ENCODE results near the gene RAB40C. TPM values are rescaled to one million over a fixed set of nuclear protein-coding genes. Genes with fewer than 3 reads are reported as not detected.

RAB40C gene
- total RNA-seq, 2 experiments from 2014 or later, result 10.1 to 10.6 TPM

DNA sequence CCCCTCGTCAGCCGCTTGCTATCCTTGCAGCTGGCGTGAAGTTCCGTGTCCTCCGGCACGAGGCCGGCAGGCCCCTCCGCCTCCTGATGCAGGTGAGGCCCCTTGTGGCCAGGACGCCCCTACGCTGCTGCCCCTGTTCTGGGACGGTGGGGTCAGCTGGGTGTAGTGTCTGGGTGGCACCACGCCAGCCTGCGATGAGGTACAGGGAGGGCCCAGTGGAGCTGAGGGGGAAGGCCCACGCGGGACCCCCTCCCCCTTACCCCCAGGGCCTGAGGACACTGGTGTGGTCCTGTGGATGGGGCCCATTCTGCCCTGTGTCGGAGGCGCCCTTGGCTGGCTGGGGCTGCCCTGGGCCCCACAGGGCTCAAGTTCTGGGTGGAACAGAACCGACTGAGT, 7.7 kb upstream of the RAB40C start:
- Mint-ChIP-seq H3K27me3 (no peaks in the 10 kb centered on the region), H3K4me3 (no peak overlapping the region), H3K27ac (no peak overlapping the region), H3K9me3 (no peaks in the 10 kb centered on the region), H3K4me1 (ENCODE audit: low read depth) (peaks cover 2% of the 10 kb centered on the region), H3K36me3 (no peaks in the 10 kb centered on the region)
- no peak for DNase-seq
- POLR2A ChIA-PET, result no interaction called here
- CTCF ChIA-PET, result no interaction called here
- intact Hi-C loops (cut with micrococcal nuclease), result no loop called here

GRCh38 chr16:582614-583331, 7.1 kb upstream of the RAB40C start:
- POLR2A ChIA-PET, result no interaction called here
- Mint-ChIP-seq H3K27ac (no peak overlapping the region), H3K27me3 (no peaks in the 10 kb centered on the region), H3K9me3 (no peaks in the 10 kb centered on the region), H3K36me3 (peaks cover 2% of the 10 kb centered on the region), H3K4me3 (no peak overlapping the region), H3K4me1 (ENCODE audit: low read depth) (peaks cover 6% of the 10 kb centered on the region)
- intact Hi-C loops (cut with micrococcal nuclease), result no loop called here
- CTCF ChIA-PET, result interaction anchor here (0.6 kb wide), 1 partner anchor 57 kb away, joined by 3 read pairs; no protein-coding TSS in a partner anchor
- DNase-seq, result no peak

DNA sequence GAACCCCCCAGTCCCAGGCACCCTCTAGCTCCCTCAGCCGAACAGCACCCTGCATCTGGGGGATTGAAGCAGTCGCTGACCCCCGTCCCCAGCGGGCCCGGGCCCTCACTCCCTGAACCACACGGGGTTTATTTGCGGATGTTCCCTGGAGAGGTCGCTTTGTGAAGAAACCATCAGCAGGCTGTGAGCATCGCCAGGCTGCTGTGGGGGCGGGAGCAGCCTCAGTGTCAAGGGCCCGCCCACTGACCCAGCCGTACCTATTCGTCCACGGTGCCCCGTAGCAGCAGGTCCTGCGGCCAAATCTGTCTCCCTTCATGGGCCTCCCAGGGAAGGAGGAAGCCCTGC, 6.4 kb upstream of the RAB40C start:
- Mint-ChIP-seq H3K36me3 (peaks cover 5% of the 10 kb centered on the region), H3K27me3 (no peaks in the 10 kb centered on the region), H3K4me3 (no peak overlapping the region), H3K9me3 (no peaks in the 10 kb centered on the region), H3K4me1 (ENCODE audit: low read depth) (peaks cover 10% of the 10 kb centered on the region), H3K27ac (no peak overlapping the region)
- CTCF ChIA-PET, result interaction anchor here (0.6 kb wide), 1 partner anchor 56 kb away, joined by 3 read pairs; no protein-coding TSS in a partner anchor
- DNase-seq, result no peak
- intact Hi-C loops (cut with micrococcal nuclease), result no loop called here
- POLR2A ChIA-PET, result no interaction called here

GRCh38 chr16:583815-584591, 5.9 kb upstream of the RAB40C start:
- POLR2A ChIA-PET, result no interaction called here
- no peaks in the 10 kb centered on the region for H3K9me3 Mint-ChIP-seq
- no peak for DNase-seq
- peaks cover 10% of the 10 kb centered on the region for H3K4me1 Mint-ChIP-seq (ENCODE audit: low read depth)
- CTCF ChIA-PET, result no interaction called here
- no peaks in the 10 kb centered on the region for H3K27me3 Mint-ChIP-seq
- H3K4me3 Mint-ChIP-seq, result no peak overlapping the region
- intact Hi-C loops (cut with micrococcal nuclease), result no loop called here
- no peak overlapping the region for H3K27ac Mint-ChIP-seq
- peaks cover 8% of the 10 kb centered on the region for H3K36me3 Mint-ChIP-seq

DNA sequence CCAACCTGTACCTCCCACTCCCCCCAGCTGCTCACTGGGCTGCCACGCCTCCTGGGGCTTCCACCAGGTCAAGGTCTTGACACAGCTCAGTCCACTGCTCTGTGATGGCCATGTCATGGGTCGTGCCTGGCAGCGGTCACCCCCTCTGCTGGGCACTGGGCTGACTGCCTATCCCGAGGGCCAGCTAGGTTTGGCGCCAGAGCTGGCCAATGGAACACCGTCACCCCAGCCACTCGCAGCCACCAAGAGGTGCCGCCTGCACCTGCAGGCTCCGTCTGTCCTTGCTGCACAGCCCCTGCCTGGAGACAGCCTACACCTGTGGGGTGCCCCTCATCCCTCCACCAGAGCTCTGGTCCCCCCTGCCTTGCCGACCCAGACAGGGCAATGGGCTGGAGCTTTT, 4.5 kb upstream of the RAB40C start:
- Mint-ChIP-seq H3K4me3 (no peak overlapping the region), H3K27me3 (no peaks in the 10 kb centered on the region), H3K27ac (no peak overlapping the region), H3K36me3 (peaks cover 8% of the 10 kb centered on the region), H3K4me1 (ENCODE audit: low read depth) (peaks cover 10% of the 10 kb centered on the region), H3K9me3 (no peaks in the 10 kb centered on the region)
- DNase-seq, result no peak
- ChIA-PET CTCF (interaction anchor here (0.6 kb wide), 1 partner anchor 39 kb away, joined by 3 read pairs; no protein-coding TSS in a partner anchor), POLR2A (no interaction called here)
- intact Hi-C loops (cut with micrococcal nuclease), result loop anchor here (5.0 kb wide), 1 partner anchor 97 kb away; the partner anchor contains the start of genes JMJD8 and STUB1

DNA sequence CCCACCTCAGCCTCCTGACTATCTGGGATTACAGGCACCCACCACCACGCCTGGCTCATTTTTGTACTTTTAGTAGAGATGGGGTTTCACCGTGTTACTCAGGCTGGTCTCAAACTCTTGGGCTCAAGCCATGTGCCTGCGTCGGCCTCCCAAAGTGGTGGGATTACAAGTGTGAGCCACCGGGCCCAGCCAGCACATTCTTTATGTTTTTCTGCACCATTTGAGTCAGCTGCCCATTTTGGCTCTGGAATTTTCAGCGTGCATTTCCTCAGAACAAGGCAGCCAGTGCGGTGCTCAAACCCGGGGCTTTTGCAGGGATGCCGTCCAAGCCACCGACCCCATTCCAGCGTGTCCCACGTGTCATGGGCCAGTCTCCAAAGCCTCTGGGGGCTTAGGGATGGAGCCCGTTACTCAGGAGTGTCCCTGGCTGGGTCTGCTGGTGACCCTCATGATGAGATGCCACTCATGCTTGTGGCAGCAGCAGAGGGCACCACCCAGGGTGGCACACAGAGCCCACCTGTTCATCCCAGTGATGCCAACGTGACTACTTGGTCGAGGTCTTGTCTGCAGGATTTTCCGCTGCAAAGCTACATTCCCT, 3.7 kb upstream of the RAB40C start:
- no peak for DNase-seq

DNA sequence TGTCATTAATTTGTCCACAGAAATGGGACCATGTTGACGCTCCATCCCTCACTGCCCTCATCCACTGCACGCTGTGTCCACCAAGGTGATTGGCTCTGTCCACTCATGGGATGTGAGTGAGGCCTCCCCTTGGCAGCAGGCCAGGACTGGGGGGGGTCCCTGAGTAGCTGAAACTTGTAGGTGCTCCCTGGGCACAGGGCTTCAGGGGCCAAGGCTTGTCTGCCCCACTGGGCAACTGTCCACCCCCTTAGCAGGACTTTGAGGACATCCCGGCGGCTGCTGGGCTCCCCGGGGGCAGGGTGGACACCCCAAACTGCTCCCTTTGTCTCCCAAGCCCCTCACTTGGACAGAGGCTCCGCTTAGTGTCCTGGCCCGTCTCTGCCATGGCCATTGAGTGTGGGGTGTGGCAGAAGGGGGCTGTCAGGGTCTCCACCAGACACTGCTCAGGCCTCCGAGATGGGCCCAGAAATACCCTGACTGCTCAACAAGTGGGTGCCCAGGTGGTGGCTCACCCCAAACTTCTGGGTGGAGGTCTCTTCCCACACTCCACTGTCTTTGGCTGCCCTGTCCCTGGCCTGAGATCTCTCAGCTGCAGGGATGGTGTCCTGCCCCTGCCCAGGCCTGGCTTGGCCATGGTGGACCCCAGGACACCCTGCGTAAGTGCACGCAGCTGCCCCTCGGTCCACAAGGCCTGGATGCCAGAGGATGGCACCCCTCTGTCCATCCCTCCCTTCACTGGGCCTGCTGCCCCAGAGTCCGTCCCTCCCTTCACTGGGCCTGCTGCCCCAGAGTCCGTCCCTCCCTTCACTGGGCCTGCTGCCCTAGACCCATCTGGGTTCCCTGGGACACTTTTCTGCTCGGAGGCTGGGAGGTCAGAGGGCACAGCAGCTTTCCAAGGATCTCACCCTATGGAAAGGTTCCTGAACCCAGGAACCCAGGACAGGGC, 2.9 kb upstream of the RAB40C start:
- Mint-ChIP-seq H3K4me1 (ENCODE audit: low read depth) (peaks cover 20% of the 10 kb centered on the region), H3K27ac (peak overlapping the region; percentile 83), H3K36me3 (peaks cover 8% of the 10 kb centered on the region), H3K4me3 (peak overlapping the region; percentile 90), H3K9me3 (no peaks in the 10 kb centered on the region), H3K27me3 (no peaks in the 10 kb centered on the region)
- intact Hi-C loops (cut with micrococcal nuclease), result loop anchor here (5.0 kb wide), 1 partner anchor 95 kb away; the partner anchor contains the start of genes JMJD8 and STUB1
- DNase-seq, result no peak
- ChIA-PET CTCF (no interaction called here), POLR2A (interaction anchor here (0.8 to 1.6 kb wide), 3 partner anchors 49 to 89 kb away, joined by 3 read pairs; partner anchors contain the start of genes METTL26 and RHBDL1)

More for the DNA sequence above, 3.7 kb upstream of the RAB40C start:
- Mint-ChIP-seq H3K27ac (no peak overlapping the region), H3K36me3 (peaks cover 8% of the 10 kb centered on the region), H3K27me3 (no peaks in the 10 kb centered on the region), H3K9me3 (no peaks in the 10 kb centered on the region), H3K4me1 (ENCODE audit: low read depth) (peaks cover 16% of the 10 kb centered on the region), H3K4me3 (peak overlapping the region; percentile 23)
- ChIA-PET POLR2A (interaction anchor here (0.8 to 1.2 kb wide), 2 partner anchors 50 to 66 kb away, joined by 3 read pairs; partner anchors contain the start of gene METTL26), CTCF (interaction anchor here (0.6 kb wide), 1 partner anchor 39 kb away, joined by 3 read pairs; no protein-coding TSS in a partner anchor)
- intact Hi-C loops (cut with micrococcal nuclease), result loop anchor here (5.0 kb wide), 1 partner anchor 96 kb away; the partner anchor contains the start of genes JMJD8 and STUB1

DNA sequence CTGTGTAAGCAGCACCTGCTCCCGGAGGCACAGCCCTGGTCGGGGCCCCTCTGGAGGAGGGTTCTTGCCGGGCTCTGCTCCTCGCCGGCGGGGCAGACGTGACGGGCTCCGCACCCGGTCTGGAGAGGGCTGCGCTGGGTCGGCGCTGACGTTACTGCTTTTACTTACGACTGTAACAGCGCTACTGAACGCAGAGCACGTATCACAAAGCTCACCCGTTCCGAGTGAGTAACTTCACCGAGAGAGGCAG, 1.3 kb upstream of the RAB40C start:
- ChIA-PET POLR2A (interaction anchor here (0.6 to 1.7 kb wide), 8 partner anchors 10 to 95 kb away, joined by 3 to 7 read pairs (median 3); partner anchors contain the start of genes CAPN15, JMJD8, METTL26 and PIGQ), CTCF (interaction anchor here (1.3 to 1.4 kb wide), 2 partner anchors 9 to 48 kb away, joined by 5 to 10 read pairs; partner anchors contain the start of gene METTL26)
- peak; percentile 77 for DNase-seq
- Mint-ChIP-seq H3K4me3 (peak overlapping the region; percentile 90), H3K27ac (peak overlapping the region; percentile 98), H3K4me1 (ENCODE audit: low read depth) (peaks cover 24% of the 10 kb centered on the region), H3K9me3 (no peaks in the 10 kb centered on the region), H3K27me3 (no peaks in the 10 kb centered on the region), H3K36me3 (peaks cover 8% of the 10 kb centered on the region)
- intact Hi-C loops (cut with micrococcal nuclease), result loop anchor here (1.0 to 5.0 kb wide), 3 partner anchors 9 to 94 kb away; partner anchors contain the start of genes JMJD8 and STUB1

- ChIA-PET POLR2A (interaction anchor here (0.6 to 1.7 kb wide), 8 partner anchors 10 to 95 kb away, joined by 3 to 7 read pairs (median 3); partner anchors contain the start of genes CAPN15, JMJD8, METTL26 and PIGQ), CTCF (interaction anchor here (1.3 to 1.4 kb wide), 2 partner anchors 10 to 47 kb away, joined by 5 to 10 read pairs; partner anchors contain the start of gene METTL26)
- Mint-ChIP-seq H3K36me3 (peaks cover 8% of the 10 kb centered on the region), H3K27me3 (no peaks in the 10 kb centered on the region), H3K27ac (peak overlapping the region; percentile 98), H3K9me3 (no peaks in the 10 kb centered on the region), H3K4me3 (peak overlapping the region; percentile 90), H3K4me1 (ENCODE audit: low read depth) (peaks cover 27% of the 10 kb centered on the region)
- intact Hi-C loops (cut with micrococcal nuclease), result loop anchor here (1.0 to 5.0 kb wide), 7 partner anchors 10 to 93 kb away; partner anchors contain the start of genes JMJD8, METTL26, STUB1 and WDR90
- peak; percentile 98 for DNase-seq
These were observed 793 bp upstream of the RAB40C start for GRCh38 chr16:588889-589657.

- H3K4me1 Mint-ChIP-seq (ENCODE audit: low read depth), result peaks cover 27% of the 10 kb centered on the region
- H3K27me3 Mint-ChIP-seq, result no peaks in the 10 kb centered on the region
- CTCF ChIA-PET, result no interaction called here
- no peaks in the 10 kb centered on the region for H3K9me3 Mint-ChIP-seq
- no peak overlapping the region for H3K27ac Mint-ChIP-seq
- intact Hi-C loops (cut with micrococcal nuclease), result no loop called here
- no peak for DNase-seq
- H3K4me3 Mint-ChIP-seq, result peak overlapping the region; percentile 78
- POLR2A ChIA-PET, result interaction anchor here (0.7 to 1.0 kb wide), 3 partner anchors 46 to 63 kb away, joined by 3 read pairs; partner anchors contain the start of genes CAPN15 and METTL26
- peaks cover 8% of the 10 kb centered on the region for H3K36me3 Mint-ChIP-seq
These were observed 435 bp downstream of the RAB40C start for GRCh38 chr16:590188-590814.
